ENCODE data around the gene PIR. TPM values are rescaled to one million over a fixed set of nuclear protein-coding genes. Genes with fewer than 3 reads are reported as not detected.

Gene PIR
- total RNA-seq (15.0 TPM), polyA plus RNA-seq (27.8 TPM)

GRCh38 chrX:15493118-15493962 is at the start of gene PIR:
Gene PIR, minus strand, starts transcription at chrX:15493333. Its CDS starts 2,076 bp downstream, at chrX:15491257.
- Histone ChIP-seq H3K27ac (ENCODE audit: low read depth) (peak within 1 kb of the TSS; percentile 50), H3K4me3 (ENCODE audit: low read depth, low read length) (peak within 1 kb of the TSS; percentile 59), H3K4me1 (ENCODE audit: insufficient read depth) (no peaks in the 10 kb centered on the region), H3K36me3 (ENCODE audit: insufficient read depth) (no peaks in the 10 kb centered on the region)
- WGBS = 5% methylated on average over 47 of the region's 47 CpGs
- no peak for DNase-seq (ENCODE audit: extremely low spot score)

- no peak for DNase-seq (ENCODE audit: extremely low spot score)
- Histone ChIP-seq H3K36me3 (ENCODE audit: insufficient read depth) (no peaks in the 10 kb centered on the region), H3K4me1 (ENCODE audit: insufficient read depth) (no peaks in the 10 kb centered on the region), H3K27ac (ENCODE audit: low read depth) (no peak overlapping the region), H3K4me3 (ENCODE audit: low read depth, low read length) (no peak overlapping the region)
- WGBS = 82% methylated on average over 6 of the region's 6 CpGs
These were observed 37.2 kb upstream of the PIR start for GRCh38 chrX:15530318-15530717.

- H3K36me3 ChIP-seq (ENCODE audit: insufficient read depth) = no peaks in the 10 kb centered on the region
- no peak overlapping the region for H3K27ac ChIP-seq (ENCODE audit: low read depth)
- no peaks in the 10 kb centered on the region for H3K4me1 ChIP-seq (ENCODE audit: insufficient read depth)
- H3K4me3 ChIP-seq (ENCODE audit: low read depth, low read length) = no peak overlapping the region
- no peak for DNase-seq (ENCODE audit: extremely low spot score)
These were observed 36.0 kb upstream of the PIR start for GRCh38 chrX:15529165-15529564.

GRCh38 chrX:15525664-15526416 is 32.7 kb upstream of the PIR start:
- Histone ChIP-seq H3K4me3 (ENCODE audit: low read depth, low read length) (no peak overlapping the region), H3K36me3 (ENCODE audit: insufficient read depth) (no peaks in the 10 kb centered on the region), H3K4me1 (ENCODE audit: insufficient read depth) (no peaks in the 10 kb centered on the region), H3K27ac (ENCODE audit: low read depth) (no peak overlapping the region)
- 80% methylated on average over 8 of the region's 8 CpGs for WGBS
- no peak for DNase-seq (ENCODE audit: extremely low spot score)

- Histone ChIP-seq H3K4me3 (ENCODE audit: low read depth, low read length) (no peak overlapping the region), H3K27ac (ENCODE audit: low read depth) (no peak overlapping the region), H3K4me1 (ENCODE audit: insufficient read depth) (no peaks in the 10 kb centered on the region), H3K36me3 (ENCODE audit: insufficient read depth) (no peaks in the 10 kb centered on the region)
- DNase-seq (ENCODE audit: extremely low spot score) = no peak
These were observed 31.3 kb upstream of the PIR start for GRCh38 chrX:15524417-15524816.

- Histone ChIP-seq H3K4me1 (ENCODE audit: insufficient read depth) (no peaks in the 10 kb centered on the region), H3K27ac (ENCODE audit: low read depth) (no peak overlapping the region), H3K4me3 (ENCODE audit: low read depth, low read length) (no peak overlapping the region), H3K36me3 (ENCODE audit: insufficient read depth) (no peaks in the 10 kb centered on the region)
- no peak for DNase-seq (ENCODE audit: extremely low spot score)
These were observed 30.0 kb upstream of the PIR start for GRCh38 chrX:15523088-15523487.

GRCh38 chrX:15522464-15522863 is 29.3 kb upstream of the PIR start:
- WGBS = 57% methylated on average over 3 of the region's 3 CpGs

GRCh38 chrX:15515931-15516330 is 22.8 kb upstream of the PIR start:
- no peak overlapping the region for H3K27ac ChIP-seq (ENCODE audit: low read depth)
- H3K36me3 ChIP-seq (ENCODE audit: insufficient read depth) = no peaks in the 10 kb centered on the region
- no peaks in the 10 kb centered on the region for H3K4me1 ChIP-seq (ENCODE audit: insufficient read depth)
- no peak for DNase-seq (ENCODE audit: extremely low spot score)
- no peak overlapping the region for H3K4me3 ChIP-seq (ENCODE audit: low read depth, low read length)
- WGBS = 24% methylated on average over 6 of the region's 6 CpGs

More at GRCh38 chrX:15522464-15522863, 29.3 kb upstream of the PIR start:
- H3K36me3 ChIP-seq (ENCODE audit: insufficient read depth) = no peaks in the 10 kb centered on the region
- H3K4me3 ChIP-seq (ENCODE audit: low read depth, low read length) = no peak overlapping the region
- no peaks in the 10 kb centered on the region for H3K4me1 ChIP-seq (ENCODE audit: insufficient read depth)
- no peak for DNase-seq (ENCODE audit: extremely low spot score)
- no peak overlapping the region for H3K27ac ChIP-seq (ENCODE audit: low read depth)

GRCh38 chrX:15514279-15514678 is 21.1 kb upstream of the PIR start:
- DNase-seq (ENCODE audit: extremely low spot score) = no peak
- Histone ChIP-seq H3K36me3 (ENCODE audit: insufficient read depth) (no peaks in the 10 kb centered on the region), H3K4me3 (ENCODE audit: low read depth, low read length) (no peak overlapping the region), H3K4me1 (ENCODE audit: insufficient read depth) (no peaks in the 10 kb centered on the region), H3K27ac (ENCODE audit: low read depth) (no peak overlapping the region)
- WGBS = 90% methylated on average over 1 of the region's 1 CpG

GRCh38 chrX:15512401-15512965 is 19.4 kb upstream of the PIR start:
- WGBS = 84% methylated on average over 4 of the region's 4 CpGs
- Histone ChIP-seq H3K27ac (ENCODE audit: low read depth) (no peak overlapping the region), H3K4me3 (ENCODE audit: low read depth, low read length) (no peak overlapping the region), H3K4me1 (ENCODE audit: insufficient read depth) (no peaks in the 10 kb centered on the region), H3K36me3 (ENCODE audit: insufficient read depth) (no peaks in the 10 kb centered on the region)
- DNase-seq (ENCODE audit: extremely low spot score) = no peak

- no peaks in the 10 kb centered on the region for H3K4me1 ChIP-seq (ENCODE audit: insufficient read depth)
- no peaks in the 10 kb centered on the region for H3K36me3 ChIP-seq (ENCODE audit: insufficient read depth)
- no peak overlapping the region for H3K4me3 ChIP-seq (ENCODE audit: low read depth, low read length)
- H3K27ac ChIP-seq (ENCODE audit: low read depth) = no peak overlapping the region
- WGBS = 52% methylated on average over 1 of the region's 1 CpG
- DNase-seq (ENCODE audit: extremely low spot score) = no peak
These were observed 18.4 kb upstream of the PIR start for GRCh38 chrX:15511563-15511962.

- no peak overlapping the region for H3K27ac ChIP-seq (ENCODE audit: low read depth)
These were observed 16.7 kb upstream of the PIR start for GRCh38 chrX:15509845-15510244.

GRCh38 chrX:15507005-15507404 is 13.9 kb upstream of the PIR start:
- no peak overlapping the region for H3K4me3 ChIP-seq (ENCODE audit: low read depth, low read length)
- 97% methylated on average over 5 of the region's 5 CpGs for WGBS
- H3K27ac ChIP-seq (ENCODE audit: low read depth) = no peak overlapping the region
- DNase-seq (ENCODE audit: extremely low spot score) = no peak
- no peaks in the 10 kb centered on the region for H3K4me1 ChIP-seq (ENCODE audit: insufficient read depth)
- no peaks in the 10 kb centered on the region for H3K36me3 ChIP-seq (ENCODE audit: insufficient read depth)

More at GRCh38 chrX:15509845-15510244, 16.7 kb upstream of the PIR start:
- no peaks in the 10 kb centered on the region for H3K4me1 ChIP-seq (ENCODE audit: insufficient read depth)
- DNase-seq (ENCODE audit: extremely low spot score) = no peak
- no peak overlapping the region for H3K4me3 ChIP-seq (ENCODE audit: low read depth, low read length)
- no peaks in the 10 kb centered on the region for H3K36me3 ChIP-seq (ENCODE audit: insufficient read depth)

GRCh38 chrX:15505101-15505500 is 12.0 kb upstream of the PIR start:
- H3K4me1 ChIP-seq (ENCODE audit: insufficient read depth) = no peaks in the 10 kb centered on the region
- no peaks in the 10 kb centered on the region for H3K36me3 ChIP-seq (ENCODE audit: insufficient read depth)
- 85% methylated on average over 3 of the region's 3 CpGs for WGBS
- no peak overlapping the region for H3K27ac ChIP-seq (ENCODE audit: low read depth)
- DNase-seq (ENCODE audit: extremely low spot score) = no peak
- no peak overlapping the region for H3K4me3 ChIP-seq (ENCODE audit: low read depth, low read length)

All from urinary bladder (tissue), 4 donors.